Ovary (tissue), 9 donors: ENCODE data around the gene INTS7. TPM values are rescaled to one million over a fixed set of nuclear protein-coding genes. Genes with fewer than 3 reads are reported as not detected.
"Not testable (repeated sequence)": the region's sequence is repeated elsewhere in the genome, so short reads cannot be mapped to it uniquely, and the experiment has no call there.

ENCODE experiments used
- DNase-seq, 5 donors: peaks; one replicate each; pipeline ENCODE4 v3.0.0-alpha.2; 2019 to 2020
- H3K27ac ChIP-seq, 2 donors: fragments of 200-600 bp; one replicate each; pipeline versions ENCODE4 v1.5.1 to v1.8.0; 2019 to 2022
- H3K27me3 ChIP-seq: fragments of 200-600 bp; one replicate; pipeline ENCODE4 v1.8.0; 2022
- H3K36me3 ChIP-seq: fragments of 200-600 bp; sonication (generic); one replicate; pipeline ENCODE4 v1.5.1; 2019
- H3K4me1 ChIP-seq: one replicate; pipeline ENCODE4 v1.8.1; 2013; ENCODE audit warnings: mild to moderate bottlenecking, moderate library complexity; ENCODE audit not compliant: insufficient read depth
- H3K4me3 ChIP-seq: fragments of 200-600 bp; sonication (generic); one replicate; pipeline ENCODE4 v1.5.1; 2017
- H3K9me3 ChIP-seq, 2 donors: fragments of 200-600 bp in 1 of 2; sonication (generic) in 1 of 2; one replicate each; pipeline versions ENCODE4 v1.5.1 to v1.8.1; 2013 to 2019; ENCODE audit warnings: mild to moderate bottlenecking in 1 of 2, moderate library complexity in 1 of 2
- CTCF ChIP-seq, 3 donors: fragments of 450-650 bp in 2 of 3; fragments of 200-600 bp in 1 of 3; IDR thresholded peaks; one replicate each; pipeline versions ENCODE4 v1.5.1 to v1.8.0; 2016 to 2022; ENCODE audit warnings: antibody characterized with exemption in 3 of 3, mild to moderate bottlenecking in 1 of 3
- EP300 ChIP-seq: sonication (generic); formaldehyde crosslinking; IDR thresholded peaks from one replicate; pipeline ENCODE4 v1.6.1; 2017; ENCODE audit warnings: antibody characterized with exemption
- POLR2A ChIP-seq: fragments of 450-650 bp; IDR thresholded peaks from one replicate; pipeline ENCODE4 v1.6.1; 2017; ENCODE audit warnings: antibody characterized with exemption, mild to moderate bottlenecking, moderate library complexity
- WGBS, 3 donors: extraction: QIAGEN DNeasy Blood & Tissue Kit in 1 of 3; methylation state at CpG; one replicate each; pipeline versions ENCODE4 v1.1.5 to v1.1.7; 2013 to 2017; 5-methylcytosine and 5-hydroxymethylcytosine counted together
- intact Hi-C, 4 donors: fragments of 100-400 bp; cut with DNase I; formaldehyde crosslinking; loops; one replicate each; pipeline versions ENCODE4 v1.11.0 to v1.15.1; 2022 to 2023
- polyA plus RNA-seq, 2 donors: library from polyadenylated mRNA; stranded (reverse); fragments of 200-250 nt in 1 of 2; fragments of 350-450 nt in 1 of 2; fragmentation: Illumina TruSeq in 1 of 2; extraction: RNeasy Lipid Tissue Mini Kit (QIAGEN cat#74804) in 1 of 2; gene quantifications; one replicate each; pipeline ENCODE4 v1.2.3, GENCODE V29; 2013 to 2014
- total RNA-seq, 7 donors: library from RNA; depleted of rRNA in 2 of 7; stranded (reverse); fragments of >200 nt in 2 of 7; fragmentation: NEBNext Ultra II Directional in 3 of 7; extraction: Animal tissue kit (Norgen Biotek cat#: 25700) in 3 of 7; gene quantifications; one replicate each; pipeline versions ENCODE4 v1.1.0 to v1.2.4, GENCODE V29; 2016 to 2023
- donor health status: DM: no; HTN: no; CAD: no; lungs with moderate emphysema.
- donor health status: DM: no; HTN: no; CAD: no.
- donor health status: Bipolar disorder and iron deficiency.
- donor health status: DM: yes; HTN: yes; CAD: no.
- donor health status: DM: no; HTN: no; CAD: no.
- donor health status: DM: yes; HTN: yes; CAD: no.

INTS7 gene
- total and polyA plus RNA-seq, 9 donors: 4.0 to 19.1 (median 7.0) TPM

DNA sequence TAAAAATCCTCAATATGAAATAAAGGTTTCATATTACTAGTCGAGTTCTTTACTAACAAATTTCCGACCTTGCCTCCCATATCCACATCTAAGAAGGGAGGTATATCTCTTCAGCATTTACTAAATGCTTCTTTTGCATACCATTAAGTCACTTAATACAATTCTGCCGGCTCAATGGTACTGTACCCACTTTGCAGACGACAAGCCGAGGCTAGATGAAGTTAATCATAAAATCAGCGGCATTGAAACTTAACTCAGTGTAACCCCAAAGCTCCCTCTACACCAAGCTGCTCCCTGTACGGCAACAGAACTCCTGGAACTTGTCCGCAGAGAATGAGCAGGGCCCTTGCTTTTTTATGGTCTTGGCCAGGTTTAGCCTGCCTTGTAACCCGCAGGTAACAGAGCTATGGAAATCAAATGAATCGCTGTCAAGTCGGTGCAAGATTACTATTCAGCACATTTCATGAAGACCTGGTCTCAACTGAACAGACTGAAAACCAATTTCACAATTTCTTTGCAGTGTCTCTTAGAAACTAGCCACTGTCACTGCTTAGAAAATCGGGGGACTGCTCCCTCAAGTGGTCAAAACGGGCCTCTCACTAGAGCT lies 738 bp downstream of the INTS7 start:
- Histone ChIP-seq H3K27me3 (no peaks in the 10 kb centered on the region), H3K4me3 (peak overlapping the region; percentile 57), H3K36me3 (no peaks in the 10 kb centered on the region), H3K27ac (peak overlapping the region; percentile 41 to 60), H3K4me1 (peaks cover 2% of the 10 kb centered on the region), H3K9me3 (no peaks in the 10 kb centered on the region)
- WGBS, 3 donors: 0 to 1% (median 0%) methylated on average over 13 of the region's 13 CpGs
- TF ChIP-seq EP300 (no peak), CTCF (IDR thresholded peaks at IDR 0.05) (no peak), POLR2A (no peak)
- intact Hi-C loops: loop anchor here in 1 of 4 donors (10.0 kb wide), 1 partner anchor 360 kb away; the partner anchor contains the start of gene NEK2
- peak in 1 of 5 donors; percentile 39 for DNase-seq

GRCh38 chr1:212030936-212031528 lies 4.3 kb downstream of the INTS7 start:
- Histone ChIP-seq H3K27ac (no peak overlapping the region), H3K9me3 (no peaks in the 10 kb centered on the region), H3K4me1 (peaks cover 2% of the 10 kb centered on the region), H3K27me3 (no peaks in the 10 kb centered on the region), H3K4me3 (no peak overlapping the region), H3K36me3 (no peaks in the 10 kb centered on the region)
- TF ChIP-seq EP300: no peak
- TF ChIP-seq CTCF (IDR thresholded peaks at IDR 0.05): no peak
- TF ChIP-seq POLR2A: no peak
- DNase-seq: no peak
- intact Hi-C loops: loop anchor here in 1 of 4 donors (10.0 kb wide), 1 partner anchor 356 kb away; the partner anchor contains the start of gene NEK2
- WGBS, 3 donors: 65 to 86% (median 67%) methylated on average over 1 of the region's 1 CpG

- intact Hi-C loops, H3K4me1 ChIP-seq: not testable (repeated sequence)
- WGBS, 3 donors: 91 to 95% (median 94%) methylated on average over 10 of the region's 10 CpGs
Observed at GRCh38 chr1:212027727-212028126, 7.6 kb downstream of the INTS7 start.

DNA sequence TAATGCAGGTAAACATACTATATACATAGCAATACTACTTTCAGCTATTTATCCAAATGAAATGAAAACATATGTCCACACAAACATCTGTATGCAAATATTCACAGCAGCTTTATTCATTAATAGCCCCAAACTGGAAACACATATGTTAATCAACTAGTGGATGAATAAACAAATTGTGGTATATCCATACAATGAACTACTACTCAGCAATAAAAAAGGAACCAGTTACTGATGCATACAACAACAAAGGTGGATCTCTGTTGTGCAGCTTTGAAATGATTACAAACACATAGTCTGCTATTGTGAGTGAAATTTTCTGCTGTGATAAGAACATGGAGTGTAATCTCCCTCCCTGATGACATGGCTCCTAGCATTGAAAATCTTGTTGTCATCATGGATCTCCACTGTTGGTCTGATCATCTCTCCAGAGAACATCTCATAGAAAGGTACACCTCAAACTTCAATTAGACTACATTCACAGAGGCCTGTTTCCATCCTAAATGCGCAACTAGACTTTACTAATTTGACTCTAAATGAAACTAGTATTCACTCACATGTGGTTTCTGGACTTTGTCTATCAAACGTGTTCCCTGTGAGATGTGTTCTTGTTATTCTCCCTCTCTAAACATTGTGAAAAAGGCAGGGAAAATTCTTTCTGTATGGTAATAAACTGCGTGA lies 10.7 kb downstream of the INTS7 start:
- intact Hi-C loops: no loop called here
- H3K27me3 ChIP-seq: no peaks in the 10 kb centered on the region
- WGBS, 3 donors: 79 to 97% (median 95%) methylated on average over 3 of the region's 3 CpGs
- H3K9me3 ChIP-seq: no peaks in the 10 kb centered on the region
- H3K4me3 ChIP-seq: no peak overlapping the region
- DNase-seq: no peak
- H3K4me1 ChIP-seq: no peaks in the 10 kb centered on the region
- H3K36me3 ChIP-seq: no peaks in the 10 kb centered on the region
- no peak for TF ChIP-seq POLR2A
- no peak for TF ChIP-seq CTCF (IDR thresholded peaks at IDR 0.05)
- no peak for TF ChIP-seq EP300
- no peak overlapping the region for H3K27ac ChIP-seq

More at GRCh38 chr1:212027727-212028126, 7.6 kb downstream of the INTS7 start:
- H3K27me3 ChIP-seq, H3K36me3 ChIP-seq, H3K4me3 ChIP-seq, H3K9me3 ChIP-seq, DNase-seq, H3K27ac ChIP-seq: not testable (repeated sequence)

DNA sequence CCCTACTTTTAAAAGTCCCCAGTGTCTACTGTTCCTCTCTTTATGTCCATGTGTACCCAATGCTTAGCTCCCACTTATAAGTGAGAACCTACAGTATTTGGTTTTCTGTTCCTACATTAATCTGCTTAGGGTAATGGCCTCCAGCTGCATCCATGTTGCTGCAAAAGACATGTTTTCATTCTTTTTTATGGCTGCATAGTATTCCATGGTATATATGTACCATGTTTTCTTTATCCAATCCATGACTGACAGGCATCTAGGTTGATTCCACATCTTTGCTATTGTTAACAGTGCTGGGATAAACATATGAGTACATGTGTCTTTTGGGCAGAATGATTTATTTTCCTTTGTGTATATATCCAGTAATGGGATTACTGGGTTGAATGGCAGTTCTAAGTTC lies 12.4 kb downstream of the INTS7 start:
- H3K27ac ChIP-seq, H3K4me3 ChIP-seq, intact Hi-C loops, H3K9me3 ChIP-seq, H3K27me3 ChIP-seq, DNase-seq, H3K36me3 ChIP-seq, H3K4me1 ChIP-seq: not testable (repeated sequence)
